Activated CD4-positive, alpha-beta T cell treated with anti-CD3 and anti-CD28 coated beads for 4 hours (primary cell): ENCODE results near the gene ABCD3.
"Not testable (repeated sequence)": the region's sequence is repeated elsewhere in the genome, so short reads cannot be mapped to it uniquely, and the experiment has no call there.

Experiments used
- DNase-seq, 2 donors: peaks; one replicate each; pipeline ENCODE4 v3.0.0-alpha.2; 2020

Gene ABCD3

DNA sequence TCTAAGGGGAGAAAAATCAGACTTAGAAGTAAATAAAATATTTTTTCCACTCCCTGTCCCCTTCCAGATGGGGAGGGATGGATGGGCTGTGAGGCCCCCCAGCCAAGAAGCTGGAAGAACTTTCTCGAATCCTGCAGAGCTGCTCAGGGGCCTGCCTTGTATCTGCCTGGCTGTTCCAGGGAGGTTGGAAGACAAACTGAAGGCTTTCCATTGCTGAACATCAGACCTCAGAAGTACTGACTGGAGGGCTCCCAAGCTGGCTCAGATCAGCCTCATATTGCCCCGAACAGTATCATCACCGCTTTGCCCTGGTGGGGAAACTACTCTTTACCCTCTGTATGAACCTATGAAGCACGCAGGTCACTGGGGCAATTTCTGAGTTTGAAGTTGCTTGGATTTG, 135.7 kb downstream of the ABCD3 start:
- no peak for DNase-seq

DNA sequence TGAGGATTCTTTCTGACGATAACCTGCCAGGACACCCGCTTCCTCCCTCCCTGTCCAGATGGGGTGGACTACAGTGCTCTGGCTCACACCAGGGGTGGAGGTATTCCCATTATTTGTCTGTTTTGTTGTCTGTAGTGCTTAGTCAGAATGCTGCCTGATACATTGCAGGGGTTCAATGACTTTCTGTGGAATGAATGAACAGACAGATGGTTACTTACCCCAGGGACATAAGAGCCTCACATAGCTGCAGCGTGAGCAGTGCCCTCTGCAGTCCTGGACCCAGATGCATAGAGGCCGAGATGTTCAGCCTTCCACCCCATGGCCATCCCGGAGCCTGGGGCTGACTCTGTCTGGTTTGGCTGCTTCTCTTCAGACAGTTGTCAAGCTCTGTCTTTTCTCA, 136.4 kb downstream of the ABCD3 start:
- DNase-seq: no peak

DNA sequence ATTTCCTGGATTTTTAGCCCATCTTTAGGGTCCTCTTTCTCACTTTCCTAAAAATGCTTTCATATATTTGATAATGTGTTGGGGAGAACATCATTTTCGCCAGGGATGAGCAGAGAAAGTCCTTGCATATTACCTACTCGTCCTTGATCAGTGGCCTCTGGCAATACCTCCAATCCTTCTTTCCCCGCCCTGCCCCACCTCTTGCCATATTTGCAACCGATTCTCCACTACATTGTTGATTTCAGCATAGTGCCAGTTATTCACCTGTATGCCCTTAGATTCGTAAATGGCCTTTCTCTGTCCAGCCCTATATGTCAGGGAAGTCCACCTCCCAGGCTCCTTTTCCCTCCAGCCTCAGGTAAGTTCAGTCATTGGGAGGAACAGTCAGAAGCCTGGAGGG, 136.9 kb downstream of the ABCD3 start:
- DNase-seq: no peak

DNA sequence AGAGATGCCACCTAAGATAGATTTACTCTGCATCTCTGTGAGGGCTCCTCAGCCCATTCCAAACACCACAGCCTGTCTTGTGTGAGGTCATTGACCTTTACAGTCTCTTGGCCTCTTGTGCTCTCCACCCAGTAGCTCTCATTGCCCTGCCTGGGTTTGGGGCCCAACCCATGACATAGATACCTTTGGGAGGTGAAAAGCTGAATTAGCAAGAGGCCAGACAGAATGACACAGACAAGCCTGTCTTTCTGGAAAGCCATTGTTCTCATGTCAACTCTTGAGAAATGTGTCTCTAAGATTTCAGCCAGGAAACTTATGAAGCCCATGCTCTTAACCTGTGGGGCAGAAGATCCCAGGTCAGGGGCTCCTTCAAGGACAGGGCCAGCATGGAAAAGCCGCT, 141.7 kb downstream of the ABCD3 start:
- no peak for DNase-seq

DNA sequence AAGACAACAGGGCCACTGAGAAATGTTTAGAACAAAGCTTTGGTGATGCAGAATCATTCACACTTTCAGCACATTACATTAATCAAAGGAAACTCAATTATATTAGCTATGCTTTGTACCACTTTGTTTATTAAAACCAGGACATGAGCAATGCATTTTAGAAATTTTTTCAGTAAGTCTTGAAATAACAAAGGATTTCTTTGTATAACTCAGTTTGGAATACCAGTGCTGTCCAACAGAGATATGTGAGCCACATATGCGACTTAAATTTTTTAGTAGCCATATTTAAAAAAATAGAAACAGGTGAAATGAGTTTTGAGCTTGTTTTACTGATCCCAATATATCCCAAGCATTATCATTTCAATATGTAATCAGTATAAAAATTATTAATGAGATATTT, 142.1 kb downstream of the ABCD3 start:
- DNase-seq: no peak

DNA sequence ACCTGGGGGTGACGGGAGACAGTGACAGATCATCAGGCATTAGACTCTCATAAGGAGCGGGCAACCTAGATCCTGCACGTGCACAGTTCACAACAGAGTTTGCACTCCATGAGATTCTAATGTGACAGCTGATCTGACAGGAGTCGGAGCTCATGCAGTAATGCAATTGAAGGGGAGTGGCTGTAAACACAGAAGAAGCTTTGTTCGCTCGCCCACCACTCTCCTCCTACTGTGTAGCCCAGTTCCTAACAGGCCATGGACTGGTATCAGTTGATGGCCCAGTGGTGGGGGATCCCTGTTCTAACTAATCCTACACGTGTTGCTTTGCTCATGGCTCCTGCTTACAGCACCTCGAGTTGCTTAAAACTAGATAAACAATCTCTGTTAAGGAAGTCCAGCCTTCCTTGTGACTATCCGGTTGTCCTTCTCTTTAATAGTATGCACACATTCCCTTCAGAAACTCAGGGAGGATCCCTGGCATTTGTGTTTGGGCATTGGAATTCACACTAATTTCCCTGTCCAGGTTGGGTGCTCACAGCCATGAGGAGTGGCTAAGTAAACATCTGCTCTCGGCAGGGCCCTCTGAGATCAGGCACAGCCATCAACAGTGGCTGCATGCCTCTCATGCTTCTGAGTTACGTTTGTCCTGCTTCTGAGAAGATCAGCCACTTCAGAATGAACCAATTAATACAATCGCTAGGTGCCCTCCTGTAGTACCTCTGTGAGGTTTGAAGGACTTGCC, 144.5 kb downstream of the ABCD3 start:
- DNase-seq: no peak

DNA sequence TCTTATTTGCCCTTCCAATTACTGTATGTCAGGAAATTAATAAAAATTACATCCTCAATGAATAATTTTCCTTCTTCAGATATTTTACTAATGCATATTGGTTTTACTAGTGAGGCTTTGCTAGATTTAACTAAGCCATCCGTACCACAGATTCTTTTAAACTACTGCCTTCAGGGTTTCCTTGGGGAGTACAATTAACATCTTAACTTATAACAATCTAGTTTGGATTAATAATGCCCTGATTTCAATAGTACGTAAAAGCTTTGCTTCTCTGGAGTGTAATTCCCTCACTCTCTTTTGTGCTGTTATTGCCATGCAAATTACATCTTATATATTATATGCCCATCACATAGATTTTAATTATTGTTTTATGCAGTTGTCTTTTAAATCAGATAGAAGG, 147.7 kb downstream of the ABCD3 start:
- no peak for DNase-seq

DNA sequence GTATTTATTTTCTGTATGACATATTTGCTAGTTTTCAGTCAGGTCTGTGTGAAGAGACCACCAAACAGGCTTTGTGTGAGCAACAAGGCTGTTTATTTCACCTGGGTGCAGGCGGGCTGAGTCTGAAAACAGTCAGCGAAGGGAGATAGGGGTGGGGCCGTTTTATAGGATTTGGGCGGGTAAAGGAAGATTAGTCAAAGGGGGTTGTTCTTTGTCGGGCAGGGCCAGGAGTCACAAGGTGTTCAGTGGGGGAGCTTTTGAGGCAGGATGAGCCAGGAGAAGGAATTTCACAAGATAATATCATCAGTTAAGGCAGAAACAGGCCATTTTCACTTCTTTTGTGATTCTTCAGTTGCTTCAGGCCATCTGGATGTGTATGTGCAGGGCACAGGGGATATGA, 148.2 kb downstream of the ABCD3 start:
- DNase-seq: not testable (repeated sequence)

DNA sequence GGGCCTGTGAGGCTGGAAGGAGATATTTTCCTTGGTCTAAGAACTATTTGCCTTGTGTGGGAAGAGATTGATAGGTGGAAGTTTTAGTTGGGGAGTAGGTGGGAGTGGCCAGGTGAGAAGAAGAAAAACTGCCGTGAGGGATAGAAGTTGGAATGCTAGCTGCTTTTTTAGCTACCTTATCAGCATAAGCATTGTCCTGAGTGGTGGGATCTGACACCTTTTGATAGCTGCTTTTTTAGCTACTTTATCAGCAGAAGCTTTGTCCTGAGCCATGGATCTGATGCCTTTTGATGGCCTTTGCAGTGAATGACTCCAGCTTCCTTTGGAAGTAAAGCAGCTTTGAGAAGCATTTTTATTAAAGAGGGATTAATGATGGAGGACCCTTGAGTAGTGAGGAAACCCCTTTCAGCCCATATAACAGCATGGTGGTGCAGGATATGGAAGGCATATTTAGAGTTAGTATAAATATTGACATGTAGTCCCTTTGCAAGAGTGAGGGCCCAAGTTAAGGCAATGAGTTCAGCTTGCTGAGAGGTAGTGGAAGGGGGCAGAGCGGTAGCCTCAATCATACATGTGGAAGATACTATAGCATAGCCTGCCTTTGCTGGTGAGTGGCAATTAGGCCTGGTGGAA, 149.9 kb downstream of the ABCD3 start:
- not testable (repeated sequence) for DNase-seq
